ENCODE measurements around the gene KLLN. TPM values are rescaled to one million over a fixed set of nuclear protein-coding genes. Genes with fewer than 3 reads are reported as not detected.

Gene KLLN
- total RNA-seq, 2 donors from 2014 or later, result 0.28 to 0.56 TPM

DNA sequence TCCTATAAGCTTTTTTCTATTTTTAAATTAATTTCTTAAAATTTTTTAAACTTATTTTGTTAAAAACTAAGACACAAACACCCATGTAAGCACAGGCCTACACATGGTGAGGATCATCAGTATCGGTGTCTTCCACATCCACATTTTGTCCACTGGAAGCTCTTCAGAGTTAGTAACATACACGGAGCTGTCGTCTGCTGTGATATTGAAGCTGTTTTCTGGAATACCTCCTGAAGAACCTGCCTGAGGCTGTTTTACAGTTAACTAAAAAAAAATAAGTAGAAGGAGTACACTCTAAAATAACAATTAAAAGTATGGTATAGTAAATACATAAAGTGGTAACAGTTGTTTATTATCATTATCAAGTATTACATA is 17.7 kb downstream of the KLLN start:
- TF ChIP-seq CTCF (IDR thresholded peaks at IDR 0.05), result no peak
- DNase-seq (ENCODE audit: low spot score), result no peak
- H3K4me3 ChIP-seq, result no peak overlapping the region
- H3K27ac ChIP-seq, result peak overlapping the region in 1 of 2 donors; percentile 43
- no peaks in the 10 kb centered on the region for H3K27me3 ChIP-seq
- no peaks in the 10 kb centered on the region for H3K4me1 ChIP-seq
- H3K36me3 ChIP-seq, result no peaks in the 10 kb centered on the region
- no peaks in the 10 kb centered on the region for H3K9me3 ChIP-seq

DNA sequence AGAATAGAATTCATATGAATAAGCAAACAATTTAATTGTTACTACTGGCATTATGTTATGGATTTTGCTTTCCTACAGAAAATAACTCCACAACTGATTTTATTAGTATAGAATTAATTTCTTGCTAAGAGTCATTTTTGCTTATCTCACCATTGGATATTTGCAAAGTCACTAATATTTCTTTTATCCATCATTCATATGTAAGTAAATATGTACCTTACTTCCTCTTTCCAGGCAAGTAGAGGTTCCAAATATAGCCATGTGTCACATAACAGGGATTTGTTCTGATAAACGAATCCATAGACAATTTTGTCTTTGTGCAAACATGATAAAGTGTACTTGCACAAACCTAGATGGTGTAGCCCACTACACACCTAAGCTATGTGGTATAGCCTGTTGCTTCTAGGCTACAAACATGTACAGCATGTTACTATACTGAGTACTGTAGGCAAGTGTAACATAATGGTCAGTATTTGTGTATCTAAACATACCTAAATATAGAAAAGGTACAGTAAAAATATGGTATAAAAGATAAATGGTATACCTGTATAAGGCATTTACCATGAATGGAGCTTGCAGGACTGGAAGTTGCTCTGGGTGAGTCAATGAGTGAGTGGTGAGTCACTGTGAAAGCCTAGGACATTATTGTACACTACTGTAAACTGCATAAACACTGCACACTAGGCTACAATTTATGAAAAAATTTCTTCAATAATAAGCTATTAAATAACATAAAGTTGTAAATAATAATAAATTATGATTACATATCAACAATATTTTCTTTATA is 18.3 kb downstream of the KLLN start:
- Histone ChIP-seq H3K4me1 (no peaks in the 10 kb centered on the region), H3K4me3 (no peak overlapping the region), H3K36me3 (no peaks in the 10 kb centered on the region), H3K27ac (peak overlapping the region in 1 of 2 donors; percentile 43), H3K27me3 (no peaks in the 10 kb centered on the region), H3K9me3 (no peaks in the 10 kb centered on the region)
- DNase-seq (ENCODE audit: low spot score), result no peak
- no peak for TF ChIP-seq CTCF (IDR thresholded peaks at IDR 0.05)

- no peaks in the 10 kb centered on the region for H3K36me3 ChIP-seq
- TF ChIP-seq CTCF (IDR thresholded peaks at IDR 0.05), result no peak
- no peaks in the 10 kb centered on the region for H3K9me3 ChIP-seq
- no peak overlapping the region for H3K4me3 ChIP-seq
- no peak overlapping the region for H3K27ac ChIP-seq
- no peaks in the 10 kb centered on the region for H3K4me1 ChIP-seq
- DNase-seq (ENCODE audit: low spot score), result no peak
- H3K27me3 ChIP-seq, result no peaks in the 10 kb centered on the region
Observed at GRCh38 chr10:87843714-87844113, 19.6 kb downstream of the KLLN start.

GRCh38 chr10:87842776-87843497 is 20.4 kb downstream of the KLLN start:
- Histone ChIP-seq H3K27me3 (no peaks in the 10 kb centered on the region), H3K4me1 (no peaks in the 10 kb centered on the region), H3K36me3 (no peaks in the 10 kb centered on the region), H3K27ac (no peak overlapping the region), H3K9me3 (no peaks in the 10 kb centered on the region), H3K4me3 (no peak overlapping the region)
- no peak for DNase-seq (ENCODE audit: low spot score)
- TF ChIP-seq CTCF (IDR thresholded peaks at IDR 0.05), result no peak

GRCh38 chr10:87842220-87842641 is 21.1 kb downstream of the KLLN start:
- no peak overlapping the region for H3K27ac ChIP-seq
- DNase-seq (ENCODE audit: low spot score), result no peak

More at GRCh38 chr10:87842220-87842641, 21.1 kb downstream of the KLLN start:
- H3K4me3 ChIP-seq, result no peak overlapping the region
- TF ChIP-seq CTCF (IDR thresholded peaks at IDR 0.05), result no peak
- H3K27me3 ChIP-seq, result no peaks in the 10 kb centered on the region
- H3K4me1 ChIP-seq, result no peaks in the 10 kb centered on the region
- H3K36me3 ChIP-seq, result no peaks in the 10 kb centered on the region
- no peaks in the 10 kb centered on the region for H3K9me3 ChIP-seq

Measured in right atrium auricular region (tissue), 2 donors.